IPS-11a (cell line): ENCODE measurements around the gene THEM5.
"Not testable (repeated sequence)": the region's sequence is repeated elsewhere in the genome, so short reads cannot be mapped to it uniquely, and the experiment has no call there.

Experiments
- H3K4me3 ChIP-seq: one replicate; pipeline ENCODE4 v1.5.1; 2013; ENCODE audit warnings: low read depth, low read length, control low read depth

THEM5 gene, protein sequence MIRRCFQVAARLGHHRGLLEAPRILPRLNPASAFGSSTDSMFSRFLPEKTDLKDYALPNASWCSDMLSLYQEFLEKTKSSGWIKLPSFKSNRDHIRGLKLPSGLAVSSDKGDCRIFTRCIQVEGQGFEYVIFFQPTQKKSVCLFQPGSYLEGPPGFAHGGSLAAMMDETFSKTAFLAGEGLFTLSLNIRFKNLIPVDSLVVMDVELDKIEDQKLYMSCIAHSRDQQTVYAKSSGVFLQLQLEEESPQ

DNA sequence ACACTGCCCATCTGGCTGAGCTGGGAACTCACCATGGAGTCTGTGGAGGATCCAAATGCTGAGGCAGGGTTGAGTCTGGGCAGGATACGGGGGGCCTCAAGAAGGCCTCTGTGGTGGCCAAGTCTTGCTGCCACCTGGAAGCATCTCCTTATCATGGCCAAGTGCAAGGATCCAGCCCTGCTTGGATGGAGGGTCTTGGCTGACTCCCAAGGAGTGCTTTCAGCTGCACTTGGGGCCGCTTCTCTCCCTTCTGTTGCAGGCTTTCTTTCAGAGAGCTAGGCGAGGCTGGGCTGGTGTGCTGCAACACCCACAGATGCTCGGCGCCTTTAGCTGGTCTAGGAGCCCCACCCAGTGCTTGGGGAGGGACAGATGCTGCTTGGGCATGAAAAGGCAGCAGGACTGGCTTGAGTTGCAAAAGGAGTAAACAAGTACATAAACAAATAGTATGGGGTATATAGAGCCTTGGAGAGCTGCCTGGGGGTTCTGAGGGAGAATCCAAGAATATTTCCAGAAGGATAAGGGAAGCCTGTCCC is at the start of gene THEM5:
Gene THEM5, minus strand, starts transcription at position 302 of the 533 bp plus-strand sequence. Its CDS starts 147 bp downstream, at position 155.
- no peak within 1 kb of the TSS for H3K4me3 ChIP-seq

DNA sequence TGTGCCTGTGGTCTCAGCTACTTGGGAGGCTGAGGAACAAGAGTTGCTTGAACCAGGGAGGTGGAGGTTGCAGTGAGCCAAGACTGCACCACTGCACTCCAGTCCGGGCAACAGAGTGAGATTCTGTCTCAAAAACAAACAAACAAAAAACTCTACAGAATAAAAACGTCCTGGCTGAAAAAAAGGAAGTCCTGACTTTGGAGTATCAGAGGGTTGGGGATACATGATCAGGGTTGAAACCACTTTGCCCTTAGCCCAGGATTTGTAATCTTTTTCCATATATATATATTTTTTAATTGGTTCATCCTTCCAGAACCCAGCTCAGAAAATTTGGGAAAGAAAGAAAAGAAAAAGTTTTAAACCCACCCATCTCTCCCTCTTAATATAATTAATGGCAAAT is 49.3 kb upstream of the THEM5 start:
- no peak overlapping the region for H3K4me3 ChIP-seq

DNA sequence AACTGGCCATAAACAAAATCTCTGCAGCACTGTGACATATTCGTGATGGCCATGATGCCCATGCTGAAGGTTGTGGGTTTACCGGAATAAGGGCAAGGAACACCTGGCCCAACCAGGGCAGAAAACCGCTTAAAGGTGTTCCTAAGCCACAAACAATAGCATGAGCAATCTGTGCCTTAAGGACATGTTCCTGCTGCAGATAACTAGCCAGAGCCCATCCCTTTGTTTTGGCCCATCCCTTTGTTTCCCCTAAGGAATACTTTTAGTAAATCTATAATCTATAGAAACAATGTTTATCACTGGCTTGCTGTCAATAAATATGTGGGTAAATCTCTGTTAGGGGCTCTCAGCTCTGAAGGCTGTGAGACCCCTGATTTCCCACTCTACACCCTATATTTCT is 47.3 kb upstream of the THEM5 start:
- not testable (repeated sequence) for H3K4me3 ChIP-seq

- H3K4me3 ChIP-seq, result no peak overlapping the region
Measured at GRCh38 chr1:151898519-151898991, 45.0 kb upstream of the THEM5 start.

DNA sequence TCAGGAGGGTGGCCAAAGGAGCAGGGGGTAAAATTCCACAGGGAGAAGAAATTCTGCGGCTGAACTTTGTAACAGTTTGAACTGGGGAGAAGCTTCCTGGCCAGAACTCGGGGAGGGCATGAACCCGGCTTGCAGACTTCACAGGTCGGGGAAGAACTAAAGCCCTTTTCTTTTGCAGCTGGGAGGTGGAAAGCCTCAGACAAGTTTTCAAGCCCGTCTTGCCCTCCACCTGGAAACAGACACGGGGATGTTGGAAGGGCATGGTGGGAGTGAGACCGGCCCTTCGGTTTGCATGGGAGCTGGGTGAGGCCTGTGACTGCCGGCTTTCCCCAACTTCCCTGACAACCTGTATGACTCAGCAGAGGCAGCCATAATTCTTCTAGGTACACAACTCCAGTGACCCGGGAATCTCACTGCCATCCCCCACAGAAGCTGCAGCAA is 44.5 kb upstream of the THEM5 start:
- no peak overlapping the region for H3K4me3 ChIP-seq

DNA sequence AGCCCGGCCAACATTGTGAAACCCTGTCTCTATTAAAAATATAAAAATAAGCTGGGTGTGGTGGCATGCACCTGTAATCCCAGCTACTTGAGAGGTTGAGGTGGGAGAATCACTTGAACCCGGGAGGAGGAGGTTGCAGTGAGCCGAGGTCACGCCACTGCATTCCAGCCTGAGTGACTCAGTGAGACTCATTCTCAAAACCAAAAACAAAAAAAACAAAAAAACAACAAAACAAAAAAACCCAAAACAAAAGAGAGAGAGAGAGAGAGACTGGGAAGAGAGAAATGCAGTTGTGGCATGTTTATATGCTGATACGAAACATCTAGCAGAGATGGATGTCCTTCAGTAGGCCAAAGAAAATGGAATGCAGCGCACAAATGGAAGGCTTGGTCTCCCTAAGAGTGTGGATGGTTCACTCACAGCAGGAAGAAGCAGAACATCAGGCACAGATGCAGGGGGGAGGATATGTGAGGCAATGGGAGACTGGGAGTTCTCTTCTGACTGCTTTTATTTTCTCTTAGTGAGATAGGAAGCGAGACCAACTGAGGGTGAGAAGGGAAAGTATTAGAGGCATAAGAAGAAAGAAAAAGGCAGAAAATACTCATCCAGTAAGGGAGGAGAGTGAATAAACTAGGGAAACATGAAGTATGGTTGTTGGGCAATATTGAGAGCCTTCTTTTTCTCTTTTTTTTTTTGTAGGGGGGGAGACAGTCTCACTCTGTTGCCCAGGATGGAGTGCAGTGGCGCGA is 39.8 kb upstream of the THEM5 start:
- H3K4me3 ChIP-seq, result no peak overlapping the region

- no peak overlapping the region for H3K4me3 ChIP-seq
Measured at GRCh38 chr1:151892190-151892589, 38.7 kb upstream of the THEM5 start.

DNA sequence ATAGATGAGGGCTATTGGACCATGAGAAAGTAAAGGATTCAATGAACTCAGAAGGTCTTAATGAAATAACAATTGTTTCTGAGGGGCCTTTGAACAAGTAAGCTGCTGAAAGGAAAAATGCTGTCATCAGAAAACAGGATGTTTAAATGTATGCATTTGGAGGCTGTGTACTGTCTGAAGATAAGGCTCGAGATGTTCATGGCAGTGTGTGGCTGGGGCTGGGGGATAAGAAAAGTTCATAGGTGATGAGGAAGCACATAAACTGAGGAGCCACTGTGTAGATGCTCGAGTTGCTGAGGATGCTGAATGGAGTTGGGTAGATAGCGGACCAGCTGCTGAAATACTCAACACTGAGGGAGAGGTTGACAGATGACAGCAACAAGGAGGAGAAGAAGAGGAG is 38.0 kb upstream of the THEM5 start:
- H3K4me3 ChIP-seq, result no peak overlapping the region

GRCh38 chr1:151888972-151889570 is 35.6 kb upstream of the THEM5 start:
- H3K4me3 ChIP-seq, result no peak overlapping the region

DNA sequence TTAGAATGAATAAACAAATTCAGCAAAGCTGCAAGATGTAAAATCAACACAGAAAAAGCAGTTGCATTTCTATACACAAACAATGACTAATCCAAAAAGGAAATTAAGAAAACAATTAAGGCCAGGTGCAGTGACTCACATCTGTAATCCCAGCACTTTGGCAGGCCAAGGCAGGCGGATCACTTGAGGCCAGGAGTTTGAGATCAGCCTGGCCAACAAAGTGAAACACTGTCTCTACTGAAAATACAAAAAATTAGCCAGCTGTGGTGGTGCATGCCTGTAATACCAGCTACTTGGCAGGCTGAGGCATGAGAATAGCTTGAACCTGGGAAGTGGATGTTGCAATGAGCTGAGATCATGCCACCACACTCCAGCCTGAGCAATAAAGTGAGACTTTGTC is 33.5 kb upstream of the THEM5 start:
- no peak overlapping the region for H3K4me3 ChIP-seq

GRCh38 chr1:151885479-151885878 is 32.0 kb upstream of the THEM5 start:
- H3K4me3 ChIP-seq, result no peak overlapping the region

GRCh38 chr1:151884879-151885278 is 31.4 kb upstream of the THEM5 start:
- H3K4me3 ChIP-seq, result not testable (repeated sequence)

- not testable (repeated sequence) for H3K4me3 ChIP-seq
Measured at GRCh38 chr1:151884445-151884844, 30.9 kb upstream of the THEM5 start.

GRCh38 chr1:151883898-151884297 is 30.4 kb upstream of the THEM5 start:
- not testable (repeated sequence) for H3K4me3 ChIP-seq

- not testable (repeated sequence) for H3K4me3 ChIP-seq
Measured at GRCh38 chr1:151882918-151883317, 29.4 kb upstream of the THEM5 start.

GRCh38 chr1:151882466-151882865 is 29.0 kb upstream of the THEM5 start:
- no peak overlapping the region for H3K4me3 ChIP-seq

DNA sequence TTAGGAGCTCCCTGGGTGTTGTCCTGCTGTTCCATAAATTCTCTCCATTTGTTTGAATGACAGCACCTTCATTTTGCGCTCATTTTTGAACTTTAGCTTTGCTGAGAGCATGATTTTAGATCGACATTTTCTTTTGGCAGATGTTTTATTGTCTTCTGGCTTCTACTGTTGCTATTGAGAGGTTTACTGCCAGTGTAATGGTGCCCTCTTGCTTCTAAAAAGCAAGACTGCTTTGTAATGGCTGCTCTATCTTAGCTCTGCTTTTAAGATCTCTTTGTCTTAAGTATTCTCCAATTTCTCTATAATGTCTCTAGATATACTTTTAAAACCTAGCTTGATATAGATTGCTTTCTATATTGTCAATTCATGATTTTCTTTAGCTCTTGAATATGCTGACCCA is 28.0 kb upstream of the THEM5 start:
- no peak overlapping the region for H3K4me3 ChIP-seq

- H3K4me3 ChIP-seq, result no peak overlapping the region
Measured at GRCh38 chr1:151875419-151876097, 22.0 kb upstream of the THEM5 start.

DNA sequence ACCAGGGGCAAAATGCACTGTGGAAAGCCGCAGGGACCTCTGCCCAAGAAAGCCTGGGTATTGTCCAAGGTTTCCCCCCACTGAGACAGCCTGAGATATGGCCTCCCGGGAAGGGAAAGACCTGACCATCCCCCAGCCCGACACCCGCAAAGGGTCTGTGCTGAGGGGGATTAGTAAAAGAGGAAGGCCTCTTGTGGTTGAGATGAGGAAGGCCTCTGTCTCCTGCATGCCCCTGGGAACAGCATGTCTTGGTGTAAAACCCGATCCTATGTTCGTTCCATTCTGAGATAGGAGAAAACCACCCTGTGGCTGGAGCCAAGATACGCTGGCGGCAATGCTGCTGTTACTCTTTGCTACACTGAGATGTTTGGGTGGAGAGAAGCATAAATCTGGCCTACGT is 19.3 kb upstream of the THEM5 start:
- H3K4me3 ChIP-seq, result not testable (repeated sequence)

DNA sequence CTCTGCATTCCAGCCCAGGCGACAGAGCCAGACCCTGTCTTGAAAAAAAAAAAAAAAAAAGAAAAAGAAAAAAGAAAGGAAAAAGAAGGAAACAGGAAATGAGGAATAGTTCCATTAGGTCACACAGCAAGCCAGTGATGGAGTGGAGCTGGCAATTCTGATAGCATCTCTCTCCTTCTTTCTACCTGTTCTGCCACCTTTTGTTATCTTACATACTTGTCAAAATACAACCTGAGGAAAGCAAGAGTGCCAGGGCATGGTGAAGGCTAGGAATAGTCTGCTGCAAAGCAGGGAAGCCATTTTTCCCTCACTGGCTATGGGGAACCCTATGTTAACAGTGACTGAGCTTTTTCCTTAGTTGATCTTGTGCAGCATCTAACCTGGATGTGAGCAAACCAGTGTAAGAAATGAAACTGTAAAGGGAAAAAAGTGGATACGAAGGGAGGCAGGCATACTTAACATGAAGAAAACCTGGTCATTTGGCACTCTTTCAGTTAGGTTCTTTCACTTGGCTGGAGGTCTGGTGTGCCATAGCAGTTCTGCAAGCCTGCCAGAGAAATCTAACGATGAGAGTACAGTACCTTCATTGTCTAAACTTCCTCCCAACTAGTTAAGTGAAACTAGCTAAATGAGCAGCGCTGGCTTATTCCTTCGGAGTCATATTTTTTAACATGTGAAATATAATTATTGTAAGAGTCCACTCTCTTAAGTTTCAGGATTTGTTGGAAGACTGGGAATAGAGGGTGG is 17.9 kb upstream of the THEM5 start:
- H3K4me3 ChIP-seq, result no peak overlapping the region
